ENCODE measurements around the gene RNF126. TPM values are rescaled to one million over a fixed set of nuclear protein-coding genes. Genes with fewer than 3 reads are reported as not detected.
A peak's percentile ranks its signal among the peaks of the same experiment; 100 is the strongest.
"Not testable (repeated sequence)": the region's sequence is repeated elsewhere in the genome, so short reads cannot be mapped to it uniquely, and the experiment has no call there.

Gene RNF126
- total RNA-seq, 2 experiments from 2014 or later: 84.4 to 89.7 TPM

- no peaks in the 10 kb centered on the region for H3K36me3 Mint-ChIP-seq
- H3K4me1 Mint-ChIP-seq (ENCODE audit: low read depth): no peaks in the 10 kb centered on the region
- ChIA-PET POLR2A (interaction anchor here (1.1 kb wide), 1 partner anchor 9 kb away, joined by 4 read pairs; no protein-coding TSS in a partner anchor), CTCF (interaction anchor here (0.8 to 1.9 kb wide), 3 partner anchors 10 to 63 kb away, joined by 3 to 9 read pairs (median 3); no protein-coding TSS in a partner anchor)
- intact Hi-C loops (cut with micrococcal nuclease): no loop called here
- peaks cover 18% of the 10 kb centered on the region for H3K27me3 Mint-ChIP-seq
- peaks cover 2% of the 10 kb centered on the region for H3K9me3 Mint-ChIP-seq
- H3K4me3 Mint-ChIP-seq: no peak overlapping the region
- DNase-seq: no peak
- H3K27ac Mint-ChIP-seq: no peak overlapping the region
Observed at GRCh38 chr19:670609-671075, 7.6 kb upstream of the RNF126 start.

GRCh38 chr19:668675-669434 lies 5.8 kb upstream of the RNF126 start:
- intact Hi-C loops (cut with micrococcal nuclease): loop anchor here (10.0 kb wide), 1 partner anchor 246 kb away; the partner anchor contains the start of genes KISS1R and R3HDM4
- H3K27me3 Mint-ChIP-seq, H3K36me3 Mint-ChIP-seq, H3K27ac Mint-ChIP-seq, POLR2A ChIA-PET, H3K9me3 Mint-ChIP-seq, DNase-seq, H3K4me3 Mint-ChIP-seq: not testable (repeated sequence)
- CTCF ChIA-PET: interaction anchor here (1.9 kb wide), 1 partner anchor 65 kb away, joined by 9 read pairs; no protein-coding TSS in a partner anchor
- H3K4me1 Mint-ChIP-seq (ENCODE audit: low read depth): peaks cover 10% of the 10 kb centered on the region

- not testable (repeated sequence) for H3K9me3 Mint-ChIP-seq, H3K27ac Mint-ChIP-seq, DNase-seq, H3K4me3 Mint-ChIP-seq, H3K27me3 Mint-ChIP-seq, H3K36me3 Mint-ChIP-seq
- intact Hi-C loops (cut with micrococcal nuclease): loop anchor here (10.0 kb wide), 1 partner anchor 248 kb away; the partner anchor contains the start of genes KISS1R and R3HDM4
- CTCF ChIA-PET: interaction anchor here (1.1 kb wide), 1 partner anchor 67 kb away, joined by 4 read pairs; no protein-coding TSS in a partner anchor
- H3K4me1 Mint-ChIP-seq (ENCODE audit: low read depth): peaks cover 16% of the 10 kb centered on the region
- POLR2A ChIA-PET: interaction anchor here (1.1 kb wide), 1 partner anchor 12 kb away, joined by 3 read pairs; no protein-coding TSS in a partner anchor
Observed at GRCh38 chr19:666985-667573, 4.1 kb upstream of the RNF126 start.

- Mint-ChIP-seq H3K27me3 (peaks cover 4% of the 10 kb centered on the region), H3K27ac (peak overlapping the region; percentile 18), H3K4me3 (peak overlapping the region; percentile 39), H3K36me3 (peaks cover 13% of the 10 kb centered on the region), H3K9me3 (peaks cover 2% of the 10 kb centered on the region), H3K4me1 (ENCODE audit: low read depth) (peaks cover 24% of the 10 kb centered on the region)
- intact Hi-C loops (cut with micrococcal nuclease): loop anchor here (1.0 to 10.0 kb wide), 3 partner anchors 69 to 250 kb away; partner anchors contain the start of genes KISS1R and R3HDM4
- ChIA-PET CTCF (interaction anchor here (0.6 kb wide), 1 partner anchor 78 kb away, joined by 4 read pairs; no protein-coding TSS in a partner anchor), POLR2A (no interaction called here)
- DNase-seq: peak; percentile 89
Observed at GRCh38 chr19:664913-665443, 2.0 kb upstream of the RNF126 start.

GRCh38 chr19:663682-664117 lies 686 bp upstream of the RNF126 start:
- CTCF ChIA-PET: interaction anchor here (1.0 to 1.9 kb wide), 7 partner anchors 16 to 106 kb away, joined by 3 to 19 read pairs (median 5); no protein-coding TSS in a partner anchor
- intact Hi-C loops (cut with micrococcal nuclease): loop anchor here (1.0 to 10.0 kb wide), 4 partner anchors 17 to 251 kb away; partner anchors contain the start of genes HCN2, KISS1R and R3HDM4

GRCh38 chr19:662207-662961 lies 630 bp downstream of the RNF126 start:
- intact Hi-C loops (cut with micrococcal nuclease): loop anchor here (2.0 to 10.0 kb wide), 3 partner anchors 74 to 252 kb away; partner anchors contain the start of genes HCN2, KISS1R and R3HDM4
- peaks cover 16% of the 10 kb centered on the region for H3K36me3 Mint-ChIP-seq
- H3K27me3 Mint-ChIP-seq: no peaks in the 10 kb centered on the region
- ChIA-PET POLR2A (interaction anchor here (1.0 to 2.1 kb wide), 8 partner anchors 17 to 262 kb away, joined by 3 to 8 read pairs (median 4); partner anchors contain the start of gene PTBP1), CTCF (interaction anchor here (1.4 to 1.9 kb wide), 3 partner anchors 17 to 72 kb away, joined by 5 to 19 read pairs (median 7); no protein-coding TSS in a partner anchor)
- H3K4me3 Mint-ChIP-seq: peak overlapping the region; percentile 93
- no peaks in the 10 kb centered on the region for H3K9me3 Mint-ChIP-seq
- peak overlapping the region; percentile 95 for H3K27ac Mint-ChIP-seq
- peaks cover 47% of the 10 kb centered on the region for H3K4me1 Mint-ChIP-seq (ENCODE audit: low read depth)
- DNase-seq: peak; percentile 84

More at GRCh38 chr19:663682-664117, 686 bp upstream of the RNF126 start:
- peak overlapping the region; percentile 75 for H3K4me3 Mint-ChIP-seq
- peaks cover 16% of the 10 kb centered on the region for H3K36me3 Mint-ChIP-seq
- no peaks in the 10 kb centered on the region for H3K27me3 Mint-ChIP-seq
- no peak for DNase-seq
- H3K9me3 Mint-ChIP-seq: no peaks in the 10 kb centered on the region
- peak overlapping the region; percentile 83 for H3K27ac Mint-ChIP-seq
- peaks cover 34% of the 10 kb centered on the region for H3K4me1 Mint-ChIP-seq (ENCODE audit: low read depth)
- POLR2A ChIA-PET: interaction anchor here (0.5 to 1.5 kb wide), 9 partner anchors 16 to 261 kb away, joined by 3 to 8 read pairs (median 4); partner anchors contain the start of gene PTBP1

GRCh38 chr19:661427-662196 lies 1.4 kb downstream of the RNF126 start:
- POLR2A ChIA-PET: interaction anchor here (2.1 kb wide), 1 partner anchor 18 kb away, joined by 6 read pairs; no protein-coding TSS in a partner anchor
- peaks cover 22% of the 10 kb centered on the region for H3K36me3 Mint-ChIP-seq

GRCh38 chr19:660793-661426 lies 2.1 kb downstream of the RNF126 start:
- no peak for DNase-seq
- Mint-ChIP-seq H3K4me3 (peak overlapping the region; percentile 93), H3K4me1 (ENCODE audit: low read depth) (peaks cover 56% of the 10 kb centered on the region), H3K27me3 (no peaks in the 10 kb centered on the region), H3K27ac (peak overlapping the region; percentile 95), H3K9me3 (no peaks in the 10 kb centered on the region), H3K36me3 (peaks cover 25% of the 10 kb centered on the region)
- intact Hi-C loops (cut with micrococcal nuclease): loop anchor here (1.0 to 10.0 kb wide), 6 partner anchors 28 to 254 kb away; partner anchors contain the start of genes BSG, KISS1R, POLRMT and PTBP1
- ChIA-PET POLR2A (interaction anchor here (0.7 to 2.2 kb wide), 5 partner anchors 19 to 139 kb away, joined by 3 to 6 read pairs (median 5); partner anchors contain the start of gene POLRMT), CTCF (interaction anchor here (0.9 to 1.8 kb wide), 3 partner anchors 9 to 77 kb away, joined by 3 to 11 read pairs (median 6); no protein-coding TSS in a partner anchor)

More at GRCh38 chr19:661427-662196, 1.4 kb downstream of the RNF126 start:
- CTCF ChIA-PET: interaction anchor here (1.7 to 1.8 kb wide), 2 partner anchors 72 to 77 kb away, joined by 6 to 11 read pairs; no protein-coding TSS in a partner anchor
- Mint-ChIP-seq H3K4me3 (peak overlapping the region; percentile 93), H3K27ac (peak overlapping the region; percentile 95), H3K4me1 (ENCODE audit: low read depth) (peaks cover 52% of the 10 kb centered on the region), H3K9me3 (no peaks in the 10 kb centered on the region), H3K27me3 (no peaks in the 10 kb centered on the region)
- intact Hi-C loops (cut with micrococcal nuclease): loop anchor here (2.0 to 10.0 kb wide), 6 partner anchors 51 to 253 kb away; partner anchors contain the start of genes BSG, HCN2, KISS1R and PTBP1
- peak; percentile 82 for DNase-seq

GRCh38 chr19:658916-659839 lies 3.8 kb downstream of the RNF126 start:
- Mint-ChIP-seq H3K4me1 (ENCODE audit: low read depth) (peaks cover 59% of the 10 kb centered on the region), H3K9me3 (no peaks in the 10 kb centered on the region), H3K36me3 (peaks cover 25% of the 10 kb centered on the region), H3K4me3 (peak overlapping the region; percentile 93), H3K27ac (peak overlapping the region; percentile 95), H3K27me3 (no peaks in the 10 kb centered on the region)
- ChIA-PET CTCF (interaction anchor here (0.7 to 1.1 kb wide), 3 partner anchors 26 to 607 kb away, joined by 3 read pairs; partner anchors contain the start of gene POLRMT), POLR2A (interaction anchor here (0.7 to 2.2 kb wide), 3 partner anchors 20 to 140 kb away, joined by 4 to 6 read pairs (median 5); no protein-coding TSS in a partner anchor)
- DNase-seq: peak; percentile 65
- intact Hi-C loops (cut with micrococcal nuclease): no loop called here

Measured in activated CD4-positive, alpha-beta memory T cell treated with anti-CD3 and anti-CD28 coated beads for 36 hours (primary cell).